Type B pancreatic cell (in vitro differentiated cells): ENCODE measurements around the gene RGS7BP. TPM values are rescaled to one million over a fixed set of nuclear protein-coding genes. Genes with fewer than 3 reads are reported as not detected.

ENCODE experiments used
- DNase-seq: peaks from one replicate; pipeline ENCODE4 v3.0.0; 2021; ENCODE audit warnings: mixed read lengths; ENCODE audit not compliant: unreplicated experiment; ENCODE audit errors: extremely low spot score
- H3K27ac Mint-ChIP-seq: 2 replicates; pipeline ENCODE4 v1.8.0; 2021; ENCODE audit warnings: mild to moderate bottlenecking, mixed read lengths
- H3K27me3 Mint-ChIP-seq: 2 replicates; pipeline ENCODE4 v1.8.0; 2021; ENCODE audit warnings: mixed read lengths
- H3K36me3 Mint-ChIP-seq: 2 replicates; pipeline ENCODE4 v1.8.0; 2021; ENCODE audit warnings: mixed read lengths
- H3K4me1 Mint-ChIP-seq: one replicate; pipeline ENCODE4 v1.8.0; 2021; ENCODE audit warnings: mixed read lengths; ENCODE audit not compliant: unreplicated experiment
- H3K4me3 Mint-ChIP-seq: 2 replicates; pipeline ENCODE4 v1.8.0; 2021; ENCODE audit warnings: mild to moderate bottlenecking, mixed read lengths
- H3K9me3 Mint-ChIP-seq: 2 replicates; pipeline ENCODE4 v1.8.0; 2021; ENCODE audit warnings: mixed read lengths
- total RNA-seq: library from RNA; stranded (reverse); gene quantifications from 2 replicates; pipeline ENCODE4 v1.2.1, GENCODE V29; 2021; ENCODE audit warnings: low replicate concordance
- TF ChIP-seq, protein P1 (sequence below): fragments of 200-600 bp; sonication (generic); conservative IDR thresholded peaks from 2 replicates; pipeline ENCODE4 v1.5.0; 2021; ENCODE audit warnings: antibody characterized with exemption, mild to moderate bottlenecking

RGS7BP gene
- total RNA-seq, 1 donor from 2014 or later = 2.0 TPM

DNA sequence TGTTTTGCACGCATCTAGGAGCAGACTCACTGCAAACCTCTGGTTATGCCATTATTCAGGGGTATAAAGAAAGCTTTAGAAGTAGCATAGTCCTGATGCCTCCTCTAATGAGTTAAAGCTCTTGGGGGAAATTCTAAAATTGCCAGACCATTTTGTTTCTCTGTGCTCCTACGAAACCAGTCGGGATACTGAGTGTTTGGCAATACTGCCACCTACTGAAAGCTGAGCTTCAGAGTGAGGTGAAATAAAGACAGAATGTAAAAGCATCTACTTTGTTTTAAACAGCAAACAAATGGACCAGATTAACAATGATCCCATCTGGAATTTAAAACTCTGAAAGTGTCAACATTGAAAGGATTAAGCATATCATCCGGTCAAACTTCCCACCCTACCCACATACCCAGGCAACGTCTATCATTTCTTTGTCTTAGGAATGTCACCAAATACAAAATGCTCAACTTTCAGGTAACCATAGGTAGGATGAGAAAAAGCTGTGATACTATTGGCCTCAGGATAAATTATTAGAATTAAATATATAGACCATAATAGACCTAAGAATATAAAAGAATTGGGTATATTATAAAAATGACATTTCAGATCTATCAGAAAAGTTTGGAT lies 106.6 kb downstream of the RGS7BP start:
- Mint-ChIP-seq H3K27ac (no peak overlapping the region), H3K4me1 (peaks cover 5% of the 10 kb centered on the region), H3K27me3 (peaks cover 16% of the 10 kb centered on the region), H3K9me3 (no peaks in the 10 kb centered on the region), H3K4me3 (no peak overlapping the region), H3K36me3 (no peaks in the 10 kb centered on the region)
- TF ChIP-seq, protein P1, sequence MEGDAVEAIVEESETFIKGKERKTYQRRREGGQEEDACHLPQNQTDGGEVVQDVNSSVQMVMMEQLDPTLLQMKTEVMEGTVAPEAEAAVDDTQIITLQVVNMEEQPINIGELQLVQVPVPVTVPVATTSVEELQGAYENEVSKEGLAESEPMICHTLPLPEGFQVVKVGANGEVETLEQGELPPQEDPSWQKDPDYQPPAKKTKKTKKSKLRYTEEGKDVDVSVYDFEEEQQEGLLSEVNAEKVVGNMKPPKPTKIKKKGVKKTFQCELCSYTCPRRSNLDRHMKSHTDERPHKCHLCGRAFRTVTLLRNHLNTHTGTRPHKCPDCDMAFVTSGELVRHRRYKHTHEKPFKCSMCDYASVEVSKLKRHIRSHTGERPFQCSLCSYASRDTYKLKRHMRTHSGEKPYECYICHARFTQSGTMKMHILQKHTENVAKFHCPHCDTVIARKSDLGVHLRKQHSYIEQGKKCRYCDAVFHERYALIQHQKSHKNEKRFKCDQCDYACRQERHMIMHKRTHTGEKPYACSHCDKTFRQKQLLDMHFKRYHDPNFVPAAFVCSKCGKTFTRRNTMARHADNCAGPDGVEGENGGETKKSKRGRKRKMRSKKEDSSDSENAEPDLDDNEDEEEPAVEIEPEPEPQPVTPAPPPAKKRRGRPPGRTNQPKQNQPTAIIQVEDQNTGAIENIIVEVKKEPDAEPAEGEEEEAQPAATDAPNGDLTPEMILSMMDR = peak; percentile 91
- no peak for DNase-seq

DNA sequence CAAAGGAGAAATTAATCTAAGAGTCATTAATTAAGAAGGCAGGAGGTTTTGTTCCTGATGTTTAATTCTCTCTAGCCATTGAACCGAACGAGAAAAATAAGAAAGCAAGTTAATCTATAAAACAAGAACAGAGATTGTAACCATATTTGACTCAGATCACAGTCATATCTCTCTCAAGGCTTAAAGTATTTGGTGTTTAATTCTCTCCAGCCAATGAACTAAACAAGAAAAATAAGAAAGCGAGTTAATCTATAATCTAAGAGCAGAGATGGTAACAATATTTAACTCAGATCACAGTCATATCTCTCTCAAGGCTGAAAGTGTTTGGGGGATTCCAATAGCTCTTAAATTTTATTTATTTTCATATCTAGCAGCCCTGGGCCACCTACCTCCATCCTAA lies 110.1 kb downstream of the RGS7BP start:
- H3K36me3 Mint-ChIP-seq = no peaks in the 10 kb centered on the region
- H3K4me1 Mint-ChIP-seq = peaks cover 5% of the 10 kb centered on the region
- TF ChIP-seq, protein P1 = no peak
- no peak overlapping the region for H3K27ac Mint-ChIP-seq
- no peak for DNase-seq
- no peak overlapping the region for H3K4me3 Mint-ChIP-seq
- no peaks in the 10 kb centered on the region for H3K9me3 Mint-ChIP-seq
- peaks cover 16% of the 10 kb centered on the region for H3K27me3 Mint-ChIP-seq

DNA sequence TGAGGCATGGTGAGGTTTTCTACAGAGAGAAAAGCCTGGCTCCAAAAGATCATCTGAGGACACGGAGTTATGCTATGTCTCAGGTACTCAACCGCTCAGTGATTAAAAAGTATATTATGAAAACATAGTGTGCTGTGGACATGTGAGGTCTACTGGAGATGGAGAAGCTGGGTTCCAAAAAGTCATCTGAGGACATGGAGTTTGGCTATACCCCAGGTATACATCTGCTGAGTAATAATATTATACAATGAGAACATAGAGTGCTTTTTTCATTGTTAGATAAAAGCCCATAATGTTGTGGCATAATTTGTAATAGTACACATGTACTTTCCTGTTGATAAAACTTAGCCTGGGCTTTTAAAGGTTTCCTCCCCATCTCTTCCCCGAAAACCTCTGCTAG lies 113.8 kb downstream of the RGS7BP start:
- H3K36me3 Mint-ChIP-seq = no peaks in the 10 kb centered on the region
- H3K27ac Mint-ChIP-seq = no peak overlapping the region
- peaks cover 29% of the 10 kb centered on the region for H3K27me3 Mint-ChIP-seq
- H3K9me3 Mint-ChIP-seq = no peaks in the 10 kb centered on the region
- no peaks in the 10 kb centered on the region for H3K4me1 Mint-ChIP-seq
- no peak overlapping the region for H3K4me3 Mint-ChIP-seq
- TF ChIP-seq, protein P1 = no peak
- DNase-seq = no peak

DNA sequence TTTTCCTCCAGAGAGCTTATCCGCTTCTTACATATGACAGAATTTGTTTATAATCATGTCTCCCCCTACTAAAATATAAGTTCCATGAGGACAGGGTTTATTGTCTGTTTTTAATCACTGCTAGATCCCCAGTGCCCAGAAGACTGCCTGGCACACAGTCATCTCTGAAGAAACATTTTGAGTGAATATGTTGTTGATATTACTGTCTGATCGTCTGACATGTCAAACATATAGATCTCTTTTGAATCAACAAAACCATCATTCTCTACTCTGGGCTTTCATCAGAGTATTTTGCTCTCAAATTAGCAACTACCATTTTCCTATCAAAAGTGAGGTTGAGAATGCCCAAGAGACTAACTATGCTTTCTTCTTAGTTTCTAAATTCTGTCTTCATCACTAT lies 117.2 kb downstream of the RGS7BP start:
- H3K4me3 Mint-ChIP-seq = no peak overlapping the region
- no peaks in the 10 kb centered on the region for H3K9me3 Mint-ChIP-seq
- no peaks in the 10 kb centered on the region for H3K36me3 Mint-ChIP-seq
- no peaks in the 10 kb centered on the region for H3K4me1 Mint-ChIP-seq
- H3K27ac Mint-ChIP-seq = no peak overlapping the region
- TF ChIP-seq, protein P1 = no peak
- peaks cover 15% of the 10 kb centered on the region for H3K27me3 Mint-ChIP-seq
- DNase-seq = no peak

DNA sequence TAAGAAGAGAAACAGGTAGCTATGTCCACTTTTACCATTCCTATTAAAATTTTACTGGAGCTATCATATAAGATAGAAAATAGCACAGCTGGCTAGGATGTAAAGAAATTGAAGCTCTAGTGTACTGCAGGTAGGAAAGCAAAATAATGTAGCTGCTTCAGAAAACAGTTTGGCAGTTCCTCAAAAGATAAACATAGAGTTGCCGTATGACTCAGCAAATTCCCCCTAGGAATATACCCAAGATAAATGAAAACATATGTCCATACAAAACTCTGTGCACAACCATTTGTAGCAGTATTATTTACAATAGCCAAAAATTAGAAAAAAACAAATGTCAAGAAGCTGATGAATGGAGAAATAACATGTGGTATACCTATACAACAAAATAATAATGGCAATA lies 119.9 kb downstream of the RGS7BP start:
- DNase-seq = no peak
- H3K27ac Mint-ChIP-seq = no peak overlapping the region

More for the DNA sequence above, 119.9 kb downstream of the RGS7BP start:
- Mint-ChIP-seq H3K4me1 (no peaks in the 10 kb centered on the region), H3K27me3 (peaks cover 15% of the 10 kb centered on the region), H3K4me3 (no peak overlapping the region), H3K9me3 (no peaks in the 10 kb centered on the region), H3K36me3 (no peaks in the 10 kb centered on the region)
- TF ChIP-seq, protein P1 = no peak
